Measurements from ENCODE around the gene MYH11.

DNA sequence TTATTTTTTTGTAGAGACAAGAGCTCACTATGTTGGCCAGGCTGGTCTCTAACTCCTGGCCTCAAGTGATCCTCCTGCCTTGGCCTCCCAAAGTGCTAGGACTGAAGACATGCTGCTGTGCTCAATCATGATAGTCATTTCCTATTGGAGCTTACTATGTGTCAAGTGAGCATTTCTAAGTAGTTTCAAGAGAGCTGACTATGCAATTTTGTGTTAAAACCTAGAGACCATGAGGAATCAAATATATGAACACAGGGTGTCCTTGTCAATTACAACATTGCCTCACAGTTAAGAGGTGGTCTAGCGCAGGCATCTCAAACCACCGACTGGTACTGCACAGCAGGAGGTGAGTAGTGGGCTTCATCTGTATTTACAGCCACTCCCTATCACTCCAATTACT, 37.8 kb downstream of the MYH11 start:
- TF ChIP-seq POLR2A (IDR thresholded peaks at IDR 0.05; ENCODE audit: low read depth, low read length), result no peak
- no peak for TF ChIP-seq POLR2AphosphoS5 (IDR thresholded peaks at IDR 0.05; ENCODE audit: low read depth, low read length)

Measured in GM12891 (cell line).